ENCODE results near the gene EXOC4.
A peak's percentile ranks its signal among the peaks of the same experiment; 100 is the strongest.

The EXOC4 gene

GRCh38 chr7:133611955-133612354 lies 359.1 kb downstream of the EXOC4 start:
- H3K23ac ChIP-seq (ENCODE audit: low read length) = no peak overlapping the region
- H3K36me3 ChIP-seq (ENCODE audit: control insufficient read depth, insufficient read depth, low read length) = no peaks in the 10 kb centered on the region
- H3K9ac ChIP-seq (ENCODE audit: low read length) = no peak overlapping the region
- no peak overlapping the region for H3K18ac ChIP-seq (ENCODE audit: low read length)
- no peaks in the 10 kb centered on the region for H3K79me1 ChIP-seq (ENCODE audit: low read length)
- H3K4me1 ChIP-seq (ENCODE audit: control insufficient read depth, low read depth, low read length) = no peaks in the 10 kb centered on the region
- H3K27me3 ChIP-seq (ENCODE audit: insufficient read depth, low read length, poor library complexity) = no peaks in the 10 kb centered on the region
- no peak overlapping the region for H2BK5ac ChIP-seq (ENCODE audit: low read length)
- no peak for DNase-seq
- H3K4ac ChIP-seq (ENCODE audit: low read depth, low read length) = no peak overlapping the region
- H3K56ac ChIP-seq (ENCODE audit: low read length) = no peak overlapping the region
- H4K5ac ChIP-seq (ENCODE audit: low read length) = no peak overlapping the region
- H3K79me2 ChIP-seq (ENCODE audit: control insufficient read depth, insufficient read depth, low read length) = no peaks in the 10 kb centered on the region
- H4K8ac ChIP-seq (ENCODE audit: low read depth, low read length) = no peak overlapping the region
- no peak overlapping the region for H3K4me2 ChIP-seq (ENCODE audit: low read length)
- no peak overlapping the region for H3K4me3 ChIP-seq (ENCODE audit: low read length)
- H3K27ac ChIP-seq (ENCODE audit: low read depth, low read length) = no peak overlapping the region
- H2BK120ac ChIP-seq (ENCODE audit: low read depth, low read length) = no peak overlapping the region
- no peak overlapping the region for H2BK15ac ChIP-seq (replicated peaks; ENCODE audit: low read depth)
- no peak overlapping the region for H2AK5ac ChIP-seq (ENCODE audit: low read length)

GRCh38 chr7:133613250-133613790 lies 360.4 kb downstream of the EXOC4 start:
- Histone ChIP-seq H3K4me1 (ENCODE audit: control insufficient read depth, low read depth, low read length) (no peaks in the 10 kb centered on the region), H4K8ac (ENCODE audit: low read depth, low read length) (no peak overlapping the region), H3K56ac (ENCODE audit: low read length) (no peak overlapping the region), H3K4ac (ENCODE audit: low read depth, low read length) (no peak overlapping the region), H3K4me2 (ENCODE audit: low read length) (no peak overlapping the region), H3K9ac (ENCODE audit: low read length) (no peak overlapping the region), H2BK120ac (ENCODE audit: low read depth, low read length) (no peak overlapping the region), H3K4me3 (ENCODE audit: low read length) (no peak overlapping the region), H3K36me3 (ENCODE audit: control insufficient read depth, insufficient read depth, low read length) (no peaks in the 10 kb centered on the region), H2AK5ac (ENCODE audit: low read length) (no peak overlapping the region), H3K79me1 (ENCODE audit: low read length) (no peaks in the 10 kb centered on the region), H2BK15ac (replicated peaks; ENCODE audit: low read depth) (no peak overlapping the region), H3K27me3 (ENCODE audit: insufficient read depth, low read length, poor library complexity) (no peaks in the 10 kb centered on the region), H2BK5ac (ENCODE audit: low read length) (no peak overlapping the region), H3K79me2 (ENCODE audit: control insufficient read depth, insufficient read depth, low read length) (no peaks in the 10 kb centered on the region), H3K18ac (ENCODE audit: low read length) (no peak overlapping the region), H4K5ac (ENCODE audit: low read length) (no peak overlapping the region), H3K27ac (ENCODE audit: low read depth, low read length) (no peak overlapping the region), H3K23ac (ENCODE audit: low read length) (no peak overlapping the region)
- no peak for DNase-seq
- no CpG with 5 or more reads among the region's 8 CpGs for WGBS (ENCODE audit: extremely low coverage, insufficient coverage, low lambda C conversion rate)

GRCh38 chr7:133614251-133614650 lies 361.4 kb downstream of the EXOC4 start:
- Histone ChIP-seq H3K23ac (ENCODE audit: low read length) (no peak overlapping the region), H3K4me3 (ENCODE audit: low read length) (no peak overlapping the region), H4K8ac (ENCODE audit: low read depth, low read length) (no peak overlapping the region), H3K9ac (ENCODE audit: low read length) (no peak overlapping the region), H2BK120ac (ENCODE audit: low read depth, low read length) (no peak overlapping the region), H4K5ac (ENCODE audit: low read length) (no peak overlapping the region), H3K4me2 (ENCODE audit: low read length) (no peak overlapping the region), H3K79me1 (ENCODE audit: low read length) (no peaks in the 10 kb centered on the region), H3K27ac (ENCODE audit: low read depth, low read length) (no peak overlapping the region), H2AK5ac (ENCODE audit: low read length) (no peak overlapping the region), H3K27me3 (ENCODE audit: insufficient read depth, low read length, poor library complexity) (no peaks in the 10 kb centered on the region), H3K4me1 (ENCODE audit: control insufficient read depth, low read depth, low read length) (no peaks in the 10 kb centered on the region), H2BK5ac (ENCODE audit: low read length) (no peak overlapping the region), H3K79me2 (ENCODE audit: control insufficient read depth, insufficient read depth, low read length) (no peaks in the 10 kb centered on the region), H3K18ac (ENCODE audit: low read length) (peak overlapping the region; percentile 60), H3K36me3 (ENCODE audit: control insufficient read depth, insufficient read depth, low read length) (no peaks in the 10 kb centered on the region), H3K56ac (ENCODE audit: low read length) (no peak overlapping the region), H2BK15ac (replicated peaks; ENCODE audit: low read depth) (no peak overlapping the region), H3K4ac (ENCODE audit: low read depth, low read length) (no peak overlapping the region)
- WGBS (ENCODE audit: extremely low coverage, insufficient coverage, low lambda C conversion rate) = no CpG with 5 or more reads among the region's 2 CpGs
- DNase-seq = no peak

DNA sequence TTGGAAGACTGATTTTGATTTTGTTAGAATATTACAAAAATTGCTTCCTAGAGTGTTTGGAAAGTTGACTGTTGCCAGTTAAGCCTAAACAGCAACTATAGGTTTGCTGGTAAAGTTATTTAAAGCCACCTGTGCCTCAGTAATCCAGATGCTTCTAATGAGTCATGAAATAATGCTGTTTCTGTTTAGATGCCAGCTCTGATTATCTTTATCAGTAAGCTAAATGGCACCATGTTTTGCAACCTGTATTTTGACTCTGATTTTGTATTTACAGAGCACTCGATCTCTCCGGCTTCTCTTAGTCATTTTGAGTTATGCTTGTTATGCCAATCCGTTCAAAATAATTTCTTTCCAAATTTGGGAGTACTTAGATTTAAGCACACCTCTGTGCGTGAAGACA lies 366.1 kb downstream of the EXOC4 start:
- Histone ChIP-seq H3K36me3 (ENCODE audit: control insufficient read depth, insufficient read depth, low read length) (no peaks in the 10 kb centered on the region), H3K4me3 (ENCODE audit: low read length) (no peak overlapping the region), H3K18ac (ENCODE audit: low read length) (no peak overlapping the region), H4K5ac (ENCODE audit: low read length) (no peak overlapping the region), H3K79me2 (ENCODE audit: control insufficient read depth, insufficient read depth, low read length) (no peaks in the 10 kb centered on the region), H2BK15ac (replicated peaks; ENCODE audit: low read depth) (no peak overlapping the region), H3K23ac (ENCODE audit: low read length) (no peak overlapping the region), H3K4ac (ENCODE audit: low read depth, low read length) (no peak overlapping the region), H3K79me1 (ENCODE audit: low read length) (no peaks in the 10 kb centered on the region), H3K56ac (ENCODE audit: low read length) (no peak overlapping the region), H2BK5ac (ENCODE audit: low read length) (no peak overlapping the region), H2AK5ac (ENCODE audit: low read length) (no peak overlapping the region), H4K8ac (ENCODE audit: low read depth, low read length) (no peak overlapping the region), H3K27me3 (ENCODE audit: insufficient read depth, low read length, poor library complexity) (no peaks in the 10 kb centered on the region), H3K9ac (ENCODE audit: low read length) (no peak overlapping the region), H2BK120ac (ENCODE audit: low read depth, low read length) (no peak overlapping the region), H3K4me2 (ENCODE audit: low read length) (no peak overlapping the region), H3K4me1 (ENCODE audit: control insufficient read depth, low read depth, low read length) (no peaks in the 10 kb centered on the region), H3K27ac (ENCODE audit: low read depth, low read length) (no peak overlapping the region)
- WGBS (ENCODE audit: extremely low coverage, insufficient coverage, low lambda C conversion rate) = no CpG with 5 or more reads among the region's 4 CpGs
- no peak for DNase-seq

GRCh38 chr7:133619491-133619890 lies 366.6 kb downstream of the EXOC4 start:
- no CpG with 5 or more reads among the region's 2 CpGs for WGBS (ENCODE audit: extremely low coverage, insufficient coverage, low lambda C conversion rate)
- H2BK120ac ChIP-seq (ENCODE audit: low read depth, low read length) = no peak overlapping the region

GRCh38 chr7:133623721-133624120 lies 370.8 kb downstream of the EXOC4 start:
- no peaks in the 10 kb centered on the region for H3K27me3 ChIP-seq (ENCODE audit: insufficient read depth, low read length, poor library complexity)
- H2BK5ac ChIP-seq (ENCODE audit: low read length) = no peak overlapping the region
- DNase-seq = no peak
- no peak overlapping the region for H2BK120ac ChIP-seq (ENCODE audit: low read depth, low read length)
- no peak overlapping the region for H3K56ac ChIP-seq (ENCODE audit: low read length)
- no peak overlapping the region for H2AK5ac ChIP-seq (ENCODE audit: low read length)
- no peaks in the 10 kb centered on the region for H3K79me1 ChIP-seq (ENCODE audit: low read length)
- no peak overlapping the region for H3K4me3 ChIP-seq (ENCODE audit: low read length)
- no peak overlapping the region for H2BK15ac ChIP-seq (replicated peaks; ENCODE audit: low read depth)
- H3K79me2 ChIP-seq (ENCODE audit: control insufficient read depth, insufficient read depth, low read length) = no peaks in the 10 kb centered on the region
- WGBS (ENCODE audit: extremely low coverage, insufficient coverage, low lambda C conversion rate) = no CpG with 5 or more reads among the region's 1 CpG
- no peak overlapping the region for H4K5ac ChIP-seq (ENCODE audit: low read length)
- no peak overlapping the region for H3K27ac ChIP-seq (ENCODE audit: low read depth, low read length)
- no peaks in the 10 kb centered on the region for H3K36me3 ChIP-seq (ENCODE audit: control insufficient read depth, insufficient read depth, low read length)
- H3K4me2 ChIP-seq (ENCODE audit: low read length) = no peak overlapping the region
- H3K23ac ChIP-seq (ENCODE audit: low read length) = no peak overlapping the region
- H4K8ac ChIP-seq (ENCODE audit: low read depth, low read length) = no peak overlapping the region
- H3K18ac ChIP-seq (ENCODE audit: low read length) = no peak overlapping the region
- H3K4me1 ChIP-seq (ENCODE audit: control insufficient read depth, low read depth, low read length) = peaks cover 4% of the 10 kb centered on the region
- H3K9ac ChIP-seq (ENCODE audit: low read length) = no peak overlapping the region
- H3K4ac ChIP-seq (ENCODE audit: low read depth, low read length) = no peak overlapping the region

More at GRCh38 chr7:133619491-133619890, 366.6 kb downstream of the EXOC4 start:
- no peak overlapping the region for H2AK5ac ChIP-seq (ENCODE audit: low read length)
- no peaks in the 10 kb centered on the region for H3K79me1 ChIP-seq (ENCODE audit: low read length)
- no peaks in the 10 kb centered on the region for H3K36me3 ChIP-seq (ENCODE audit: control insufficient read depth, insufficient read depth, low read length)
- no peak overlapping the region for H3K56ac ChIP-seq (ENCODE audit: low read length)
- DNase-seq = no peak
- no peak overlapping the region for H3K4ac ChIP-seq (ENCODE audit: low read depth, low read length)
- no peak overlapping the region for H3K23ac ChIP-seq (ENCODE audit: low read length)
- no peak overlapping the region for H3K18ac ChIP-seq (ENCODE audit: low read length)
- no peak overlapping the region for H3K4me3 ChIP-seq (ENCODE audit: low read length)
- H2BK15ac ChIP-seq (replicated peaks; ENCODE audit: low read depth) = no peak overlapping the region
- H2BK5ac ChIP-seq (ENCODE audit: low read length) = no peak overlapping the region
- no peak overlapping the region for H4K5ac ChIP-seq (ENCODE audit: low read length)
- no peak overlapping the region for H3K27ac ChIP-seq (ENCODE audit: low read depth, low read length)
- no peaks in the 10 kb centered on the region for H3K4me1 ChIP-seq (ENCODE audit: control insufficient read depth, low read depth, low read length)
- no peak overlapping the region for H3K9ac ChIP-seq (ENCODE audit: low read length)
- no peak overlapping the region for H4K8ac ChIP-seq (ENCODE audit: low read depth, low read length)
- H3K27me3 ChIP-seq (ENCODE audit: insufficient read depth, low read length, poor library complexity) = no peaks in the 10 kb centered on the region
- no peaks in the 10 kb centered on the region for H3K79me2 ChIP-seq (ENCODE audit: control insufficient read depth, insufficient read depth, low read length)
- no peak overlapping the region for H3K4me2 ChIP-seq (ENCODE audit: low read length)
